HepG2 (cell line): ENCODE results near the gene PLXNA4. TPM values are rescaled to one million over a fixed set of nuclear protein-coding genes. Genes with fewer than 3 reads are reported as not detected.

Source experiments
- ATAC-seq: fragments of 200-7000 bp; cut with Tn5 transposase; 3 replicates; pipeline ENCODE4 v1.9.1; 2020; ENCODE audit warnings: mild to moderate bottlenecking, moderate library complexity
- BruUV-seq: library from RNA; stranded (reverse); fragments of 400-500 nt; replicated peaks from 2 replicates; lab custom pipeline; 2021; lab: Mats Ljungman, UMichigan
- CTCF ChIA-PET: fragments of 300-600 bp; formaldehyde crosslinking; extraction: SDS; loops from one replicate; lab custom pipeline; 2021; ENCODE audit warnings: low total read pairs, inconsistent platforms, low intra/inter-chr PET ratio; lab: Yijun Ruan, JAX
- POLR2A ChIA-PET: fragments of 350-600 bp; sonication (Branson Sonifier 250); formaldehyde crosslinking; loops from one replicate; lab custom pipeline; 2020; ENCODE audit warnings: antibody characterized with exemption, inconsistent platforms; lab: Yijun Ruan, JAX
- DNase-seq: peaks from one replicate; pipeline ENCODE4 v3.0.0-alpha.2; 2015; ENCODE audit warnings: low spot score
- FAIRE-seq: peaks from 3 replicates; lab custom pipeline; 2011; peaks lifted over from hg19 to GRCh38; lab: Jason Lieb, UNC
- H2AFZ ChIP-seq: one replicate; pipeline ENCODE4 v1.6.1; 2011; ENCODE audit warnings: low read length, inconsistent platforms
- H3K27ac ChIP-seq: fragments of 300-600 bp; 3 replicates; pipeline ENCODE4 v1.8.0; 2011; ENCODE audit warnings: mixed run types, mild to moderate bottlenecking, mixed read lengths, low read length, inconsistent platforms; ENCODE audit not compliant: insufficient read depth; ENCODE audit errors: extremely low read length
- H3K27me3 ChIP-seq, 2 experiments: fragments of 200-600 bp in 1 of 2; 2 replicates in 1 of 2; 3 replicates in 1 of 2; pipeline versions ENCODE4 v1.6.0 to v1.8.0; 2011; ENCODE audit warnings: low read length in 2 of 2, mild to moderate bottlenecking in 2 of 2, moderate library complexity in 2 of 2, inconsistent platforms in 1 of 2; ENCODE audit not compliant: insufficient read depth in 2 of 2, control insufficient read depth in 1 of 2
- H3K36me3 ChIP-seq, 2 experiments: fragments of 200-600 bp in 1 of 2; replicated peaks in 1 of 2; 2 replicates in 1 of 2; 3 replicates in 1 of 2; pipeline versions ENCODE4 v1.5.1 to v1.8.0; 2011; ENCODE audit warnings: low read length in 2 of 2, inconsistent platforms in 1 of 2; ENCODE audit not compliant: insufficient read depth in 2 of 2, control insufficient read depth in 1 of 2
- H3K4me1 ChIP-seq: 2 replicates; pipeline ENCODE4 v1.5.1; 2012; ENCODE audit warnings: low read length, inconsistent platforms; ENCODE audit not compliant: insufficient read depth
- H3K4me2 ChIP-seq: 2 replicates; pipeline ENCODE4 v1.6.0; 2011; ENCODE audit warnings: low read depth, low read length, inconsistent platforms
- H3K4me3 ChIP-seq, 3 experiments: fragments of 200-600 bp in 1 of 3; sonication (generic), shearing (Covaris generic) in 1 of 3; replicated peaks in 1 of 3; 2 replicates each; pipeline ENCODE4 v1.5.1; 2011 to 2016; ENCODE audit warnings: low read length in 3 of 3, inconsistent platforms in 2 of 3, low read depth in 2 of 3, mild to moderate bottlenecking in 2 of 3, control low read depth in 1 of 3, mixed read lengths in 1 of 3; ENCODE audit not compliant: insufficient read depth in 1 of 3
- H3K79me2 ChIP-seq: one replicate; pipeline ENCODE4 v1.6.1; 2011; ENCODE audit warnings: low read length, inconsistent platforms; ENCODE audit not compliant: insufficient read depth
- H3K9ac ChIP-seq: 2 replicates; pipeline ENCODE4 v1.6.0; 2011; ENCODE audit warnings: mild to moderate bottlenecking, low read depth, low read length, inconsistent platforms; ENCODE audit not compliant: insufficient read depth
- H3K9me3 ChIP-seq: 2 replicates; pipeline ENCODE4 v1.5.1; 2012; ENCODE audit warnings: mild to moderate bottlenecking, low read length
- H4K20me1 ChIP-seq: 2 replicates; pipeline ENCODE4 v1.6.0; 2011; ENCODE audit warnings: inconsistent platforms, mild to moderate bottlenecking, low read length, moderate library complexity; ENCODE audit not compliant: insufficient read depth
- ARNT ChIP-seq: fragments of 450-650 bp; IDR thresholded peaks from 2 replicates; pipeline ENCODE4 v1.6.1; 2017
- CHCHD3 ChIP-seq: sonication (generic); formaldehyde crosslinking; IDR thresholded peaks from 2 replicates; pipeline ENCODE4 v1.8.0; 2022; ENCODE audit warnings: mild to moderate bottlenecking, missing genetic modification reagents, moderate library complexity
- CREM ChIP-seq, 2 experiments: sonication (generic) in 1 of 2; formaldehyde crosslinking in 1 of 2; IDR thresholded peaks; 2 replicates each; pipeline versions ENCODE4 v1.4.0 to v1.6.1; 2016 to 2020; ENCODE audit warnings: antibody characterized with exemption in 1 of 2, mild to moderate bottlenecking in 1 of 2, missing genetic modification reagents in 1 of 2
- KLF6 ChIP-seq: IDR thresholded peaks from 2 replicates; pipeline ENCODE4 v1.8.0; 2016; ENCODE audit warnings: missing biosample characterization, missing genetic modification reagents
- MIER3 ChIP-seq: IDR thresholded peaks from 2 replicates; pipeline ENCODE4 v1.6.1; 2016; ENCODE audit warnings: missing compliant biosample characterization, borderline replicate concordance
- RFXANK ChIP-seq: IDR thresholded peaks from 2 replicates; pipeline ENCODE4 v1.6.1; 2016
- SATB2 ChIP-seq: sonication (generic); formaldehyde crosslinking; IDR thresholded peaks from 2 replicates; pipeline ENCODE4 v1.5.0; 2020; ENCODE audit warnings: missing genetic modification reagents
- ZFP36L1 ChIP-seq: sonication (generic); formaldehyde crosslinking; IDR thresholded peaks from 2 replicates; pipeline ENCODE4 v1.8.0; 2022; ENCODE audit warnings: mild to moderate bottlenecking, missing genetic modification reagents, moderate library complexity
- ZNF230 ChIP-seq: sonication (generic); formaldehyde crosslinking; IDR thresholded peaks from 2 replicates; pipeline ENCODE4 v1.4.0; 2020; ENCODE audit warnings: mild to moderate bottlenecking, missing genetic modification reagents
- ZNF34 ChIP-seq: sonication (generic); formaldehyde crosslinking; IDR thresholded peaks from 2 replicates; pipeline ENCODE4 v1.4.0; 2020; ENCODE audit warnings: mild to moderate bottlenecking, missing genetic modification reagents, borderline replicate concordance
- WGBS: methylation state at CpG from one replicate; pipeline ENCODE4 v1.1.6; 2017; ENCODE audit warnings: low lambda C conversion rate; 5-methylcytosine and 5-hydroxymethylcytosine counted together
- in situ Hi-C: cut with HindIII; loops from 2 replicates; pipeline ENCODE4 v1.10.0; 2017; ENCODE audit warnings: low pct_unique_long_range_greater_than_20kb; ENCODE audit not compliant: extremely low pct_ligation_motif_present
- intact Hi-C: fragments of 100-400 bp; cut with micrococcal nuclease; formaldehyde crosslinking; loops from one replicate; pipeline ENCODE4 v1.10.0; 2022; ENCODE audit not compliant: unreplicated experiment
- polyA plus RNA-seq, 8 experiments: library from polyadenylated mRNA; depleted of rRNA in 3 of 8; stranded (reverse) in 7 of 8; unstranded in 1 of 8; fragments of >200 nt; fragmentation: Illumina TruSeq in 4 of 8; extraction: Trizol in 4 of 8; gene quantifications; 2 replicates each; pipeline versions ENCODE4 v1.2.1 to v1.2.3, GENCODE V29; 2011 to 2016; ENCODE audit warnings: low read depth in 4 of 8, missing spikeins in 1 of 8, mixed read lengths in 1 of 8; ENCODE audit not compliant: insufficient read depth in 1 of 8
- total RNA-seq, 5 experiments: library from RNA; depleted of rRNA; stranded (reverse); fragments of >200 nt; fragmentation: Illumina TruSeq; extraction: Trizol; gene quantifications; 2 replicates each; pipeline ENCODE4 v1.2.3, GENCODE V29; 2016; ENCODE audit warnings: low read depth in 1 of 5
- TF ChIP-seq, protein P1 (sequence below): sonication (generic); formaldehyde crosslinking; IDR thresholded peaks from 2 replicates; pipeline ENCODE4 v1.4.0; 2020; ENCODE audit warnings: missing genetic modification reagents
- TF ChIP-seq, protein P2 (sequence below): sonication (generic); formaldehyde crosslinking; IDR thresholded peaks from 2 replicates; pipeline ENCODE4 v1.8.0; 2023; ENCODE audit warnings: mild to moderate bottlenecking, missing genetic modification reagents

PLXNA4 gene
- total and polyA plus RNA-seq, 2 of the 13 experiments (the other 11 are each of a cell fraction or from before 2014, with no cell fraction given), result 0.01 to 0.04 TPM

DNA sequence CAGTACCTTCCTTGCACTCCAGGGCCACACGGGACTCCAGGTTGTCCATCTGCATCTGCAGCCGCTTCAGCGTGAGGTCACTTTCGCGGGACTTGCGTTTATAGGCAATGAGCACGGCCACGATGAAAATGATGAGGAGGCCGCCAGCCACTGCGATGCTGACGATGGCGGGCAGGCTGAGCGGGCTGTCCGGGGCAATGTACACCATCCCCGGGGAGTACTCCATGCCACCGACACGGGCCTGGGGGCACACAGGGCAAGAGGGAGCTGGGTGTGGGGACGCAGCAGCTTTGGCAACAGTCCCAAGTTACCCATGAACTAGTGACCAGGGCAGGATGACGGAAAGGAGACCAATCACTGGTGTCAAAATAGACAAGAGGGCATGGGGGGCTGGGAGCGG, 396.6 kb downstream of the PLXNA4 start:
- FAIRE-seq, result no peak
- Histone ChIP-seq H3K27me3 (peaks cover 0 to 21% of the 10 kb centered on the region in 2 experiments; a peak in 2 of 5 replicates), H3K9me3 (no peaks in the 10 kb centered on the region), H3K36me3 (no peaks in the 10 kb centered on the region), H3K79me2 (no peaks in the 10 kb centered on the region), H3K4me3 (no peak overlapping the region), H3K4me2 (no peak overlapping the region), H4K20me1 (no peaks in the 10 kb centered on the region), H3K4me1 (no peaks in the 10 kb centered on the region)
- 69% methylated on average over 20 of the region's 20 CpGs for WGBS
- BruUV-seq, result no TSS peak
- no peak for ATAC-seq
- POLR2A ChIA-PET, result no interaction called here
- TF ChIP-seq ARNT, result no peak
- TF ChIP-seq RFXANK (CRISPR knock-in tag), result no peak
- no peak for TF ChIP-seq ZFP36L1 (CRISPR knock-in tag)
- TF ChIP-seq, protein P1, sequence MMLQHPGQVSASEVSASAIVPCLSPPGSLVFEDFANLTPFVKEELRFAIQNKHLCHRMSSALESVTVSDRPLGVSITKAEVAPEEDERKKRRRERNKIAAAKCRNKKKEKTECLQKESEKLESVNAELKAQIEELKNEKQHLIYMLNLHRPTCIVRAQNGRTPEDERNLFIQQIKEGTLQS (CRISPR knock-in tag), result no peak
- TF ChIP-seq MIER3 (CRISPR knock-in tag), result no peak
- TF ChIP-seq SATB2 (CRISPR knock-in tag), result no peak
- no peak for TF ChIP-seq CREM (IDR thresholded peaks at IDR 0.05)
- TF ChIP-seq CREM (CRISPR knock-in tag; IDR thresholded peaks at IDR 0.05), result no peak
- TF ChIP-seq, protein P2, sequence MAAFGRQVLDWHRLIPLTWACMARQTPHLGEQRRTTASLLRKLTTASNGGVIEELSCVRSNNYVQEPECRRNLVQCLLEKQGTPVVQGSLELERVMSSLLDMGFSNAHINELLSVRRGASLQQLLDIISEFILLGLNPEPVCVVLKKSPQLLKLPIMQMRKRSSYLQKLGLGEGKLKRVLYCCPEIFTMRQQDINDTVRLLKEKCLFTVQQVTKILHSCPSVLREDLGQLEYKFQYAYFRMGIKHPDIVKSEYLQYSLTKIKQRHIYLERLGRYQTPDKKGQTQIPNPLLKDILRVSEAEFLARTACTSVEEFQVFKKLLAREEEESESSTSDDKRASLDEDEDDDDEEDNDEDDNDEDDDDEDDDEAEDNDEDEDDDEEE (CRISPR knock-in tag), result no peak
- no peak for TF ChIP-seq ZNF230 (CRISPR knock-in tag)
- TF ChIP-seq CHCHD3, result no peak
- TF ChIP-seq ZNF34, result no peak
- TF ChIP-seq KLF6, result no peak
- TF ChIP-seq, all 625 proteins: peak for 0
- Histone ChIP-seq H2AFZ (no peak overlapping the region), H3K9ac (no peak overlapping the region), H3K27ac (no peak overlapping the region)
- intact Hi-C loops (no loop called here), in situ Hi-C loops (no loop called here)
- CTCF ChIA-PET, result no interaction called here
- no peak for DNase-seq
